ENCODE measurements around the gene DERL3.
A peak's percentile ranks its signal among the peaks of the same experiment; 100 is the strongest.

DNA sequence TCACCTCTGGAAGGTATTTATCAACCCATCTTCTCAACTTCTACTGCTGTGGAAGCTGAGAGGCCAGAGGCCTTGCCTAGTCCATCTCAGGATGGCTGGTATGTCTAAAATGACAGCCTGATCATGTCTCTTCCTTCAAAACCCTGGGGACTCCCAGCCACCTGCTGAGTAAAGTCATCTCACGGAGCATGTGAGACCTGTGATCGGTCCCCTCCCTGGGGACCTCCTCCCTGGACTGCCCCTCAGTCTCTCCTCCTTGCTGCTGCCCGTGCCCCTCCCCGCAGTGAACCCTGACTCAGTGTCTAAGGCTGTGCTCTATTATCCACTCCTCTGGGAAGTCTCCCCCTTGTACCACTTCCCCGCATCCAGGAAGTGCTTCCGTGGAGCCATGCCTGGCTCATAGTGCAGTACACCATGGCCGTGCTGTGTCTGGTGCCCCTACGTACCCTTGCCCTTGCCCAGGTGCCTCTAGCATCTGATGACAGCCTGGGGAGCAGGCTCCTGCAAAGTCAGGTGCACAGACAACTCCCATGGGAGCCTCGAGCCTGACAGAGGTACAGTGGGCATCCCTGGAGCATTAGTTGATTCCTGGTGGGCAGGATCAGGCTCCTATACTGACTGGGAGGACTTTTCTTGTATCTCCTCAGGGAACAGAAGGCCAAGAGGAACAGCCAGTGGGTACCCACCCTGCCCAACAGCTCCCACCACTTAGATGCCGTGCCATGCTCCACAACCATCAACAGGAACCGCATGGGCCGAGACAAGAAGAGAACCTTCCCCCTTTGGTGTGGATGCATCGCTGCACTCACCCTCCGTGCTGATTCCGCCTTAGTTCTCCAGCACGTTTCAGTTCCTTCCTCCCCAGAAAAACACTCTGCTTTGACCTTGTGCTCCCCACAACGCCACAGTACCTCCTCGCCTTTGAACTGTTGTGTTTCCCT lies 38.2 kb downstream of the DERL3 start:
- TF ChIP-seq, protein P1, sequence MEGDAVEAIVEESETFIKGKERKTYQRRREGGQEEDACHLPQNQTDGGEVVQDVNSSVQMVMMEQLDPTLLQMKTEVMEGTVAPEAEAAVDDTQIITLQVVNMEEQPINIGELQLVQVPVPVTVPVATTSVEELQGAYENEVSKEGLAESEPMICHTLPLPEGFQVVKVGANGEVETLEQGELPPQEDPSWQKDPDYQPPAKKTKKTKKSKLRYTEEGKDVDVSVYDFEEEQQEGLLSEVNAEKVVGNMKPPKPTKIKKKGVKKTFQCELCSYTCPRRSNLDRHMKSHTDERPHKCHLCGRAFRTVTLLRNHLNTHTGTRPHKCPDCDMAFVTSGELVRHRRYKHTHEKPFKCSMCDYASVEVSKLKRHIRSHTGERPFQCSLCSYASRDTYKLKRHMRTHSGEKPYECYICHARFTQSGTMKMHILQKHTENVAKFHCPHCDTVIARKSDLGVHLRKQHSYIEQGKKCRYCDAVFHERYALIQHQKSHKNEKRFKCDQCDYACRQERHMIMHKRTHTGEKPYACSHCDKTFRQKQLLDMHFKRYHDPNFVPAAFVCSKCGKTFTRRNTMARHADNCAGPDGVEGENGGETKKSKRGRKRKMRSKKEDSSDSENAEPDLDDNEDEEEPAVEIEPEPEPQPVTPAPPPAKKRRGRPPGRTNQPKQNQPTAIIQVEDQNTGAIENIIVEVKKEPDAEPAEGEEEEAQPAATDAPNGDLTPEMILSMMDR (IDR thresholded peaks at IDR 0.05 in 8 of 11, conservative IDR thresholded peaks at IDR 0.05 in 3 of 11): no peak
- TF ChIP-seq POLR2A (IDR thresholded peaks at IDR 0.05) (no peak), POLR2AphosphoS5 (IDR thresholded peaks at IDR 0.05) (peak; percentile 31 to 69 (median 61))
